K562 (cell line): ENCODE results near the gene GABRA6. TPM values are rescaled to one million over a fixed set of nuclear protein-coding genes. Genes with fewer than 3 reads are reported as not detected.

Source experiments
- ATAC-seq: fragments of 200-7000 bp; cut with Tn5 transposase; 3 replicates; pipeline ENCODE4 v1.9.1; 2020; ENCODE audit warnings: moderate library complexity
- BruUV-seq: library from RNA; stranded (reverse); fragments of 400-500 nt; replicated peaks from 2 replicates; lab custom pipeline; 2021; lab: Mats Ljungman, UMichigan
- CTCF ChIA-PET: fragments of 300-600 bp; formaldehyde crosslinking; extraction: SDS; loops from one replicate; lab custom pipeline; 2021; ENCODE audit warnings: low intra/inter-chr PET ratio; lab: Yijun Ruan, JAX
- POLR2A ChIA-PET: fragments of 300-600, 350-650 bp; sonication (Branson Sonifier 250); formaldehyde crosslinking; extraction: SDS; loops from one replicate; lab custom pipeline; 2021; ENCODE audit warnings: antibody characterized with exemption, inconsistent platforms; lab: Yijun Ruan, JAX
- DNase-seq, 4 experiments: peaks; one replicate each; pipeline versions ENCODE4 v3.0.0 to v3.0.0-alpha.2; 2011 to 2018; ENCODE audit warnings: low spot score in 3 of 4, mixed read lengths in 3 of 4; ENCODE audit errors: extremely low read depth in 1 of 4
- FAIRE-seq: peaks from 2 replicates; lab custom pipeline; 2011; peaks lifted over from hg19 to GRCh38; lab: Jason Lieb, UNC
- H2AFZ ChIP-seq: 2 replicates; pipeline ENCODE4 v1.6.0; 2011; ENCODE audit warnings: low read depth, low read length, control low read depth, inconsistent platforms
- H3K27ac ChIP-seq: fragments of 200-600 bp; 3 replicates; pipeline ENCODE4 v1.8.0; 2011; ENCODE audit warnings: low read depth, mild to moderate bottlenecking, control low read depth, inconsistent platforms, low read length, moderate library complexity, mixed read lengths; ENCODE audit errors: extremely low read depth
- H3K27me3 ChIP-seq, 2 experiments: fragments of 300-600 bp in 1 of 2; 2 replicates in 1 of 2; 3 replicates in 1 of 2; pipeline versions ENCODE4 v1.6.0 to v1.8.0; 2011; ENCODE audit warnings: inconsistent platforms in 2 of 2, low read length in 2 of 2, mild to moderate bottlenecking in 1 of 2, mixed read lengths in 1 of 2, moderate library complexity in 1 of 2; ENCODE audit not compliant: control insufficient read depth in 2 of 2, insufficient read depth in 2 of 2
- H3K36me3 ChIP-seq: fragments of 300-600 bp; 3 replicates; pipeline ENCODE4 v1.8.0; 2011; ENCODE audit warnings: mild to moderate bottlenecking, low read length, inconsistent platforms; ENCODE audit not compliant: control insufficient read depth, insufficient read depth
- H3K4me1 ChIP-seq, 2 experiments: fragments of 200-600 bp in 1 of 2; replicated peaks in 1 of 2; 2 replicates in 1 of 2; 3 replicates in 1 of 2; pipeline versions ENCODE4 v1.5.1 to v1.8.0; 2011; ENCODE audit warnings: inconsistent platforms in 2 of 2, low read length in 2 of 2, mild to moderate bottlenecking in 1 of 2, mixed read lengths in 1 of 2, moderate library complexity in 1 of 2; ENCODE audit not compliant: control insufficient read depth in 2 of 2, insufficient read depth in 2 of 2
- H3K4me2 ChIP-seq: 2 replicates; pipeline ENCODE4 v1.6.1; 2011; ENCODE audit warnings: low read length, control low read depth, inconsistent platforms, mixed read lengths; ENCODE audit not compliant: insufficient read depth
- H3K4me3 ChIP-seq: fragments of 200-600 bp; sonication (generic), shearing (Covaris generic); 2 replicates; pipeline ENCODE4 v1.5.1; 2016; ENCODE audit warnings: control low read depth, inconsistent platforms
- H3K79me2 ChIP-seq: fragments of 200-600 bp; 3 replicates; pipeline ENCODE4 v1.8.0; 2011; ENCODE audit warnings: low read length, inconsistent platforms; ENCODE audit not compliant: control insufficient read depth, insufficient read depth
- H3K9ac ChIP-seq, 2 experiments: 2 replicates each; pipeline versions ENCODE4 v1.6.0 to v1.6.1; 2011; ENCODE audit warnings: low read depth in 2 of 2, low read length in 2 of 2, control low read depth in 1 of 2, inconsistent platforms in 1 of 2, mild to moderate bottlenecking in 1 of 2, mixed read lengths in 1 of 2; ENCODE audit not compliant: insufficient read depth in 1 of 2
- H3K9me1 ChIP-seq: one replicate; pipeline ENCODE4 v1.6.0; 2011; ENCODE audit warnings: inconsistent platforms, mild to moderate bottlenecking, low read length, moderate library complexity; ENCODE audit not compliant: control insufficient read depth, insufficient read depth
- H3K9me3 ChIP-seq: replicated peaks from 2 replicates; pipeline ENCODE4 v1.5.1; 2011; ENCODE audit warnings: low read depth, low read length, inconsistent platforms; ENCODE audit not compliant: control insufficient read depth, insufficient read depth
- H4K20me1 ChIP-seq: replicated peaks from 2 replicates; pipeline ENCODE4 v1.6.1; 2011; ENCODE audit warnings: low read length, inconsistent platforms, mixed read lengths; ENCODE audit not compliant: control insufficient read depth, insufficient read depth
- CAMTA2 ChIP-seq: fragments of 250-450 bp; sonication (Bioruptor Pico); conservative IDR thresholded peaks from 2 replicates; pipeline ENCODE4 v1.5.1; 2022
- NR2F6 ChIP-seq: fragments of 450-650 bp; formaldehyde crosslinking; IDR thresholded peaks from 2 replicates; pipeline ENCODE4 v1.4.0; 2020; ENCODE audit warnings: mild to moderate bottlenecking
- RHOXF2B ChIP-seq: fragments of 250-450 bp; sonication (Bioruptor Pico); conservative IDR thresholded peaks from 2 replicates; pipeline ENCODE4 v1.5.1; 2021
- SP1 ChIP-seq: sonication (generic); formaldehyde crosslinking; IDR thresholded peaks from 2 replicates; pipeline ENCODE4 v1.8.1; 2022; ENCODE audit warnings: mild to moderate bottlenecking, missing genetic modification reagents
- TEAD2 ChIP-seq: fragments of 450-650 bp; IDR thresholded peaks from 2 replicates; pipeline ENCODE4 v1.6.1; 2016; ENCODE audit warnings: missing genetic modification characterization, control low read depth, missing compliant biosample characterization
- ZNF436 ChIP-seq: fragments of 250-450, 450-650 bp; sonication (Bioruptor Pico); formaldehyde crosslinking; IDR thresholded peaks from 2 replicates; pipeline ENCODE4 v1.7.0; 2020; ENCODE audit warnings: mild to moderate bottlenecking
- WGBS: fragments of 100-300 bp; shearing (Covaris generic); methylation state at CpG from one replicate; pipeline ENCODE4 v1.1.6; 2016; ENCODE audit warnings: low coverage, mixed read lengths; ENCODE audit not compliant: insufficient coverage; ENCODE audit errors: missing lambda C conversion rate; 5-methylcytosine and 5-hydroxymethylcytosine counted together
- in situ Hi-C: fragments of 300-500 bp; cut with MboI; formaldehyde crosslinking; loops from 4 replicates; pipeline ENCODE4 v1.15.0; 2018; ENCODE audit warnings: inconsistent platforms, mixed read lengths
- intact Hi-C: fragments of 100-400 bp; cut with micrococcal nuclease; formaldehyde crosslinking; loops from 2 replicates; pipeline ENCODE4 v1.14.2; 2022
- polyA plus RNA-seq, 8 experiments: library from polyadenylated mRNA; depleted of rRNA in 4 of 8; stranded (reverse) in 5 of 8; unstranded in 3 of 8; fragments of >200 nt; fragmentation: Nextera tagmentation in 2 of 8; fragmentation: Illumina TruSeq in 1 of 8; extraction: Ambion mirVana in 2 of 8; extraction: Trizol in 1 of 8; gene quantifications; 2 replicates each; pipeline versions ENCODE4 v1.2.1 to v1.2.3, GENCODE V29; 2011 to 2014; ENCODE audit warnings: inconsistent platforms in 1 of 8, missing spikeins in 1 of 8
- total RNA-seq, 7 experiments: library from RNA; depleted of rRNA in 6 of 7; stranded (reverse); fragments of >200 nt in 6 of 7; fragmentation: Illumina TruSeq in 2 of 7; extraction: Trizol in 2 of 7; gene quantifications; 2 replicates each; pipeline versions ENCODE4 v1.2.1 to v1.2.3, GENCODE V29; 2011 to 2021; ENCODE audit warnings: low replicate concordance in 1 of 7
- TF ChIP-seq, protein P1 (sequence below): sonication (generic); formaldehyde crosslinking; IDR thresholded peaks from 2 replicates; pipeline ENCODE4 v1.8.1; 2023; ENCODE audit warnings: mild to moderate bottlenecking, missing genetic modification reagents
- TF ChIP-seq, protein P2 (sequence below): sonication (generic); formaldehyde crosslinking; IDR thresholded peaks from 2 replicates; pipeline ENCODE4 v1.8.0; 2022; ENCODE audit warnings: missing genetic modification reagents, mild to moderate bottlenecking, borderline replicate concordance
- TF ChIP-seq, protein P3 (sequence below): fragments of 250-450 bp; sonication (Bioruptor Pico); IDR thresholded peaks from 2 replicates; pipeline ENCODE4 v1.4.0; 2020; ENCODE audit warnings: mild to moderate bottlenecking, moderate library complexity, borderline replicate concordance

Gene GABRA6
- total and polyA plus RNA-seq, 9 of the 15 experiments (the other 6 are each of a cell fraction or from before 2014, with no cell fraction given): not detected

DNA sequence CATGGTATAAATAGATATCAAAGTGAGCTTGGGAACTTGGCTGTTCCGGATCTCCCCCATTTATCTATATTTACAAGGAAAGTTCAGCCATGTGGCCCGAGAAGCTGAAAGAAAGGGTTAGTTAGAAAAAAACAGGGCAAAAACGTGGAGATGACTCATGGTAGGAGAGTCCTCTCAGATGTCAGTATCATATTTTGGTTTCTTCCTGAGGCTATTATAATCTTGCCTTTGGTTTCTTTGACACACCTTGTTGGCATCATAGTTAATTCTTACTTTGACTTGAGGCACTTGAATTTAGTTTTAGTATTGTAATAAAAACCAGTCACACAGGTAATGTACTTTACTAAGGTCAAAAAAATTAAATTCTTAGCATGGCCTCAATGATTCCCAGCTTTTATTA is 59.9 kb downstream of the GABRA6 start:
- no peaks in the 10 kb centered on the region for H4K20me1 ChIP-seq
- no peak for FAIRE-seq
- H3K9ac ChIP-seq: no peak overlapping the region
- no peaks in the 10 kb centered on the region for H3K27me3 ChIP-seq
- H3K4me3 ChIP-seq: no peak overlapping the region
- no TSS peak for BruUV-seq
- no peak overlapping the region for H3K4me2 ChIP-seq
- in situ Hi-C loops: no loop called here
- H3K36me3 ChIP-seq: no peaks in the 10 kb centered on the region
- H3K27ac ChIP-seq: no peak overlapping the region
- no peak overlapping the region for H2AFZ ChIP-seq
- H3K79me2 ChIP-seq: no peaks in the 10 kb centered on the region
- TF ChIP-seq, protein P1, sequence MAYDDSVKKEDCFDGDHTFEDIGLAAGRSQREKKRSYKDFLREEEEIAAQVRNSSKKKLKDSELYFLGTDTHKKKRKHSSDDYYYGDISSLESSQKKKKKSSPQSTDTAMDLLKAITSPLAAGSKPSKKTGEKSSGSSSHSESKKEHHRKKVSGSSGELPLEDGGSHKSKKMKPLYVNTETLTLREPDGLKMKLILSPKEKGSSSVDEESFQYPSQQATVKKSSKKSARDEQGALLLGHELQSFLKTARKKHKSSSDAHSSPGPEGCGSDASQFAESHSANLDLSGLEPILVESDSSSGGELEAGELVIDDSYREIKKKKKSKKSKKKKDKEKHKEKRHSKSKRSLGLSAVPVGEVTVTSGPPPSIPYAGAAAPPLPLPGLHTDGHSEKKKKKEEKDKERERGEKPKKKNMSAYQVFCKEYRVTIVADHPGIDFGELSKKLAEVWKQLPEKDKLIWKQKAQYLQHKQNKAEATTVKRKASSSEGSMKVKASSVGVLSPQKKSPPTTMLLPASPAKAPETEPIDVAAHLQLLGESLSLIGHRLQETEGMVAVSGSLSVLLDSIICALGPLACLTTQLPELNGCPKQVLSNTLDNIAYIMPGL: no peak
- TF ChIP-seq SP1 (CRISPR knock-in tag) (no peak), NR2F6 (CRISPR knock-in tag) (no peak), ZNF436 (no peak), TEAD2 (tag) (no peak), CAMTA2 (CRISPR knock-in tag) (no peak), RHOXF2B (no peak)
- TF ChIP-seq, protein P2, sequence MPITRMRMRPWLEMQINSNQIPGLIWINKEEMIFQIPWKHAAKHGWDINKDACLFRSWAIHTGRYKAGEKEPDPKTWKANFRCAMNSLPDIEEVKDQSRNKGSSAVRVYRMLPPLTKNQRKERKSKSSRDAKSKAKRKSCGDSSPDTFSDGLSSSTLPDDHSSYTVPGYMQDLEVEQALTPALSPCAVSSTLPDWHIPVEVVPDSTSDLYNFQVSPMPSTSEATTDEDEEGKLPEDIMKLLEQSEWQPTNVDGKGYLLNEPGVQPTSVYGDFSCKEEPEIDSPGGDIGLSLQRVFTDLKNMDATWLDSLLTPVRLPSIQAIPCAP (CRISPR knock-in tag): no peak
- TF ChIP-seq, protein P3, sequence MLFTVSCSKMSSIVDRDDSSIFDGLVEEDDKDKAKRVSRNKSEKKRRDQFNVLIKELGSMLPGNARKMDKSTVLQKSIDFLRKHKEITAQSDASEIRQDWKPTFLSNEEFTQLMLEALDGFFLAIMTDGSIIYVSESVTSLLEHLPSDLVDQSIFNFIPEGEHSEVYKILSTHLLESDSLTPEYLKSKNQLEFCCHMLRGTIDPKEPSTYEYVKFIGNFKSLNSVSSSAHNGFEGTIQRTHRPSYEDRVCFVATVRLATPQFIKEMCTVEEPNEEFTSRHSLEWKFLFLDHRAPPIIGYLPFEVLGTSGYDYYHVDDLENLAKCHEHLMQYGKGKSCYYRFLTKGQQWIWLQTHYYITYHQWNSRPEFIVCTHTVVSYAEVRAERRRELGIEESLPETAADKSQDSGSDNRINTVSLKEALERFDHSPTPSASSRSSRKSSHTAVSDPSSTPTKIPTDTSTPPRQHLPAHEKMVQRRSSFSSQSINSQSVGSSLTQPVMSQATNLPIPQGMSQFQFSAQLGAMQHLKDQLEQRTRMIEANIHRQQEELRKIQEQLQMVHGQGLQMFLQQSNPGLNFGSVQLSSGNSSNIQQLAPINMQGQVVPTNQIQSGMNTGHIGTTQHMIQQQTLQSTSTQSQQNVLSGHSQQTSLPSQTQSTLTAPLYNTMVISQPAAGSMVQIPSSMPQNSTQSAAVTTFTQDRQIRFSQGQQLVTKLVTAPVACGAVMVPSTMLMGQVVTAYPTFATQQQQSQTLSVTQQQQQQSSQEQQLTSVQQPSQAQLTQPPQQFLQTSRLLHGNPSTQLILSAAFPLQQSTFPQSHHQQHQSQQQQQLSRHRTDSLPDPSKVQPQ (CRISPR knock-in tag): no peak
- no peak for ATAC-seq
- ChIA-PET CTCF (no interaction called here), POLR2A (no interaction called here)
- no peaks in the 10 kb centered on the region for H3K4me1 ChIP-seq
- intact Hi-C loops: no loop called here
- H3K9me1 ChIP-seq: no peaks in the 10 kb centered on the region
- DNase-seq: no peak
- no peaks in the 10 kb centered on the region for H3K9me3 ChIP-seq
- WGBS: 0% methylated on average over 3 of the region's 3 CpGs
